NB4 (cell line): Measurements from ENCODE around the gene SPAG9.

Experiments
- POLR2A ChIP-seq: IDR thresholded peaks from 2 replicates; pipeline ENCODE4 v1.6.1; 2011; ENCODE audit warnings: mild to moderate bottlenecking; ENCODE audit not compliant: insufficient read length; ENCODE audit errors: extremely low read depth
- TF ChIP-seq, protein P1 (sequence below): IDR thresholded peaks from one replicate; pipeline ENCODE4 v1.5.1; 2012; ENCODE audit warnings: low read depth, low read length
- TF ChIP-seq, protein P2 (sequence below): IDR thresholded peaks from 2 replicates; pipeline ENCODE4 v1.6.1; 2011; ENCODE audit warnings: low read depth, low read length

DNA sequence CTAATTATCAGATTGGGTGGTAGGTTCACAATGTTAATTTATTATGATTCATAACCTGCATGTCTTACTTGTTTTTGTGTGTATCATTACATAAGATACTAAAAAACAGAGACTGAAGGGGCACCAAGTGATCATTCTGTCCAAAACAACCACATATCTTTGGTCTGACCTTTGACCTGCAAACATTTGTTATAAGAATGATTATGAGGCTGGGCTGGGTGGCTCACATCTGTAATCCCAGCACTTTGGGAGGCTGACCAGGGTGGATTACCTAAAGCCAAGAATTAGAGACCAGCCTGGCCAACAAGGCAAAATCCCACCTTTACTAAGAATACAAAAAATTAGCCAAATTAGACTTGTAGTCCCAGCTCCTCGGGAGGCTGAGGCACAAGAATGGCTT lies 116.4 kb downstream of the SPAG9 start:
- TF ChIP-seq, protein P1, sequence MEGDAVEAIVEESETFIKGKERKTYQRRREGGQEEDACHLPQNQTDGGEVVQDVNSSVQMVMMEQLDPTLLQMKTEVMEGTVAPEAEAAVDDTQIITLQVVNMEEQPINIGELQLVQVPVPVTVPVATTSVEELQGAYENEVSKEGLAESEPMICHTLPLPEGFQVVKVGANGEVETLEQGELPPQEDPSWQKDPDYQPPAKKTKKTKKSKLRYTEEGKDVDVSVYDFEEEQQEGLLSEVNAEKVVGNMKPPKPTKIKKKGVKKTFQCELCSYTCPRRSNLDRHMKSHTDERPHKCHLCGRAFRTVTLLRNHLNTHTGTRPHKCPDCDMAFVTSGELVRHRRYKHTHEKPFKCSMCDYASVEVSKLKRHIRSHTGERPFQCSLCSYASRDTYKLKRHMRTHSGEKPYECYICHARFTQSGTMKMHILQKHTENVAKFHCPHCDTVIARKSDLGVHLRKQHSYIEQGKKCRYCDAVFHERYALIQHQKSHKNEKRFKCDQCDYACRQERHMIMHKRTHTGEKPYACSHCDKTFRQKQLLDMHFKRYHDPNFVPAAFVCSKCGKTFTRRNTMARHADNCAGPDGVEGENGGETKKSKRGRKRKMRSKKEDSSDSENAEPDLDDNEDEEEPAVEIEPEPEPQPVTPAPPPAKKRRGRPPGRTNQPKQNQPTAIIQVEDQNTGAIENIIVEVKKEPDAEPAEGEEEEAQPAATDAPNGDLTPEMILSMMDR = no peak
- TF ChIP-seq, protein P2, sequence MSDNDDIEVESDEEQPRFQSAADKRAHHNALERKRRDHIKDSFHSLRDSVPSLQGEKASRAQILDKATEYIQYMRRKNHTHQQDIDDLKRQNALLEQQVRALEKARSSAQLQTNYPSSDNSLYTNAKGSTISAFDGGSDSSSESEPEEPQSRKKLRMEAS = no peak
- TF ChIP-seq POLR2A = no peak
